BJ (cell line): ENCODE data around the gene CDC42BPA. TPM values are rescaled to one million over a fixed set of nuclear protein-coding genes. Genes with fewer than 3 reads are reported as not detected.

ENCODE experiments used
- CTCF ChIA-PET: fragments of 350-600 bp; formaldehyde crosslinking; extraction: SDS; loops from one replicate; lab custom pipeline; 2021; ENCODE audit warnings: antibody characterized with exemption, inconsistent platforms; lab: Yijun Ruan, JAX
- POLR2A ChIA-PET: fragments of 300-600 bp; sonication (Branson Sonifier 250); formaldehyde crosslinking; extraction: SDS; loops from one replicate; lab custom pipeline; 2021; ENCODE audit warnings: antibody characterized with exemption; lab: Charles Lee
- DNase-seq: peaks from one replicate; pipeline ENCODE4 v3.0.0-alpha.2; 2011; ENCODE audit warnings: low read depth
- H3K27me3 ChIP-seq: 2 replicates; pipeline ENCODE4 v1.6.0; 2011; ENCODE audit warnings: low read length; ENCODE audit not compliant: control insufficient read depth, insufficient read depth
- H3K36me3 ChIP-seq: 2 replicates; pipeline ENCODE4 v1.5.1; 2011; ENCODE audit warnings: low read length; ENCODE audit not compliant: control insufficient read depth, insufficient read depth
- H3K4me3 ChIP-seq: 2 replicates; pipeline ENCODE4 v1.5.1; 2011; ENCODE audit warnings: low read depth, mild to moderate bottlenecking, control low read depth, low read length
- polyA plus RNA-seq: library from polyadenylated mRNA; depleted of rRNA; stranded (reverse); fragments of >200 nt; gene quantifications from 2 replicates; pipeline ENCODE4 v1.2.3, GENCODE V29; 2011
- TF ChIP-seq, protein P1 (sequence below): IDR thresholded peaks from 2 replicates; pipeline ENCODE4 v1.5.1; 2011; ENCODE audit warnings: low read depth, mild to moderate bottlenecking, control low read depth, inconsistent platforms, low read length, moderate library complexity; ENCODE audit not compliant: insufficient read depth

CDC42BPA gene
- polyA plus RNA-seq, 1 experiment = 17.9 TPM

DNA sequence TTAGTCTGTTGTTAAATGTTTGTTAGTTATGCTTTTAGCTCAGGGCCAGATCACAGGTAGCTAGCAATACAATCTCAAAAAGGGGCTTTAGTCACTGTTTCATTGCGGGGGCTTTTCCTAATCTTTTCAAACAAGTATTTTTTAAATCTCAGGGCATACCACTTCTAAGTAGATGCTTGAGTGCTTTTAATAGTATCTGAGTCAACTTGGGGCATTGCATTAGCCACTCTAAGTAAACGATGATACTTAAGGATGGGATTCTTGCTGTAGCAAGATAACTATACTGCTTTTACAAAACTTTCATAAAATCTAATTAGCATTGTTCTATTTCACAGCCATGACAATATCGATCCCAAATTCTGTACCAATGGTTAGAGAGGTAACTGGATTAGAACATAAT is 11.6 kb downstream of the CDC42BPA start:
- Histone ChIP-seq H3K4me3 (no peak overlapping the region), H3K36me3 (no peaks in the 10 kb centered on the region), H3K27me3 (no peaks in the 10 kb centered on the region)
- ChIA-PET CTCF (no interaction called here), POLR2A (no interaction called here)
- no peak for DNase-seq
- TF ChIP-seq, protein P1, sequence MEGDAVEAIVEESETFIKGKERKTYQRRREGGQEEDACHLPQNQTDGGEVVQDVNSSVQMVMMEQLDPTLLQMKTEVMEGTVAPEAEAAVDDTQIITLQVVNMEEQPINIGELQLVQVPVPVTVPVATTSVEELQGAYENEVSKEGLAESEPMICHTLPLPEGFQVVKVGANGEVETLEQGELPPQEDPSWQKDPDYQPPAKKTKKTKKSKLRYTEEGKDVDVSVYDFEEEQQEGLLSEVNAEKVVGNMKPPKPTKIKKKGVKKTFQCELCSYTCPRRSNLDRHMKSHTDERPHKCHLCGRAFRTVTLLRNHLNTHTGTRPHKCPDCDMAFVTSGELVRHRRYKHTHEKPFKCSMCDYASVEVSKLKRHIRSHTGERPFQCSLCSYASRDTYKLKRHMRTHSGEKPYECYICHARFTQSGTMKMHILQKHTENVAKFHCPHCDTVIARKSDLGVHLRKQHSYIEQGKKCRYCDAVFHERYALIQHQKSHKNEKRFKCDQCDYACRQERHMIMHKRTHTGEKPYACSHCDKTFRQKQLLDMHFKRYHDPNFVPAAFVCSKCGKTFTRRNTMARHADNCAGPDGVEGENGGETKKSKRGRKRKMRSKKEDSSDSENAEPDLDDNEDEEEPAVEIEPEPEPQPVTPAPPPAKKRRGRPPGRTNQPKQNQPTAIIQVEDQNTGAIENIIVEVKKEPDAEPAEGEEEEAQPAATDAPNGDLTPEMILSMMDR = no peak

DNA sequence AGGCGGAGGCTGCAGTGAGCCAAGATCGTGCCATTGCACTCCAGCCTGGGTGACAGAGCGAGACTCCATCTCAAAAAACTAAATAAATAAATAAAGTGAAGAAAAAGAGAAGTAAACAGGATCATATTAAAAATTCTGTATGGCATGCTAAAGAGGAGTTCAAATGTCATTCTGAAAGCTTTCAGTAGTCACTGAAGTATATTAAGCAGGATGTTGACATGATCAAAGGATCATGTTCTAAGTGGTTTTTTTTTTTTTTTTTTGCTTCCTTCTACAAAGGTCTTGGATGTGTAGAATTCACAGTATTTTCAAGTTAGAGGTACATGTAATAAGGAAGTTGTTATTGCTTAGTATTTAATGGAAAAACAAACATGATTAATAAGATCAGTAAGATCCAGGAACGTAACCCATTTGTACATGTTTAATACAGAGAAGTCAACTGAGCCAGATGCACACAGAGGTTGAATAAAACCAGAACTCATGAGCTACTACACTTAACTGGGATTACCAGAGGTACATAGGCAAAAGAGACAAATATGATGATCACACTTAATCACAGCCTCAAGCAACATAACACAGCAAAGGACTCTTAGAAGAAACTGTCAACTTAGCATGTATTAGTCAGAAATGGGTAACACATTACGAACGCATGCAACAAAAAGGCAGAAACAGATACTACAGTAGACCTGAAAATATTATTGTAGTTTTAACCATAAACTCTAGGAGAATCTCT is 12.2 kb downstream of the CDC42BPA start:
- POLR2A ChIA-PET = interaction anchor here (0.6 kb wide), 1 partner anchor 116 kb away, joined by 7 read pairs; no protein-coding TSS in a partner anchor
- CTCF ChIA-PET = no interaction called here
- no peaks in the 10 kb centered on the region for H3K27me3 ChIP-seq
- no peak for DNase-seq
- TF ChIP-seq, protein P1 = no peak
- H3K36me3 ChIP-seq = no peaks in the 10 kb centered on the region
- no peak overlapping the region for H3K4me3 ChIP-seq

DNA sequence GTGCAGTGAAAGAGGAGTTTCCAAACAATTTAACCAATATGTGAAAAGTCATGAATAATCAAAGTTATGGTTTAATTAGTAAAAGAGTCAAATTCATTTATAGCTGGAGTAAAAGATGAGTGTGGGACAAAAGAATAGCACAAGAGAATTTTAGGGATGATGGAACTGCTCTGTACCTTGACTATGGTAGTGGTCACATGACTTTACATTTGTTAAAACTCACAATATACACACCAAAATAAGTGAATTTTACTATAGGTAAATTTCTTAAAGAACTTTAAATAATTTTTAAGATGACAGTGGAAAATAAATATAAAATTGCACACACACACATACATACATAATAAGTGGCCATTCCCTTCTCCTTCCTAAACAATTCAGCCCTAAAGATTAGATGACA is 13.6 kb downstream of the CDC42BPA start:
- H3K27me3 ChIP-seq = no peaks in the 10 kb centered on the region
- no peak for DNase-seq
- no peak overlapping the region for H3K4me3 ChIP-seq
- POLR2A ChIA-PET = no interaction called here
- CTCF ChIA-PET = interaction anchor here (0.5 kb wide), 1 partner anchor 125 kb away, joined by 3 read pairs; no protein-coding TSS in a partner anchor
- no peaks in the 10 kb centered on the region for H3K36me3 ChIP-seq
- TF ChIP-seq, protein P1 = no peak

DNA sequence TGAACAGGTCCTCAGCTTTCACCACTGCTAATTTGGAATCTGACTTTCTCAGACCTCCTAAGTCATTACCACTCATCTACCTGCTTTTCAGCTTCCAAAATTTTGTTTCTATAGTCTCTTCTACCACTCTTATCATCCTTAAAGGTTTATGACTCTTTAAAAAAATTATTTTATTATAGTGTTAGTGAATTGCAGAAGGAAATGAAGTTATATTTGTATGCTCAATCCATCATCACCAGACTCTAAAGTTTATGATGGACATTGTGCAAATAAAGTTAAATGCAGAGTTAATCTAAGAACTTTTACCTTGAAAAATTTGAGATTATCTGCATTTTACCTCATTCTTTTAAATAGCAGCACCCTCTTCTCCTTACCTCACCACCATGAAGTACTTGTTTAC is 14.6 kb downstream of the CDC42BPA start:
- no peaks in the 10 kb centered on the region for H3K36me3 ChIP-seq
- DNase-seq = no peak
- TF ChIP-seq, protein P1 = no peak
- no peaks in the 10 kb centered on the region for H3K27me3 ChIP-seq
- ChIA-PET CTCF (no interaction called here), POLR2A (no interaction called here)
- no peak overlapping the region for H3K4me3 ChIP-seq

DNA sequence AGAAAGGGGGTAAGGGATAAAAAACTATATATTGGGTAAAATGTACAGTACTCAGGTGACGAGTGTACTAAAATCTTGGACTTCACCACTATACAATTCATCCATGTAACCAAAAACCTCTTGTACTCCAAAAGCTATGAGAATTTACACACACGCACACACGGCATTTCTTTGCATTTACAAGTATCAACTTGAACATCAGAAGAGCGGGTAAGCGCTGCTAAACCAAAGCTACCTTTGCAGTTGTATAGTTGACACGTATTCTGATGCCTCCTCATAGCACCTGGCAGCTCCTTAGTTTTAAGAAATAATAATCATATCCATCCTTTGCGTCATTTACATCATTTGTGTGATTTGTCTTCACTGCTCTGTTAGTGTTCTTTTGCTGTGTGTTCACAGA is 17.6 kb downstream of the CDC42BPA start:
- H3K27me3 ChIP-seq = no peaks in the 10 kb centered on the region
- DNase-seq = no peak
- POLR2A ChIA-PET = interaction anchor here (0.7 kb wide), 1 partner anchor 126 kb away, joined by 8 read pairs; no protein-coding TSS in a partner anchor
- TF ChIP-seq, protein P1 = no peak
- CTCF ChIA-PET = no interaction called here
- H3K36me3 ChIP-seq = no peaks in the 10 kb centered on the region
- H3K4me3 ChIP-seq = no peak overlapping the region
